ENCODE data around the gene FOXP4.

FOXP4 gene

GRCh38 chr6:41580690-41581089 is 34.5 kb downstream of the FOXP4 start:
- no peaks in the 10 kb centered on the region for H3K27me3 ChIP-seq (ENCODE audit: control insufficient read depth, insufficient read depth, low read length)
- no peaks in the 10 kb centered on the region for H3K79me2 ChIP-seq
- H3K4me1 ChIP-seq, result no peaks in the 10 kb centered on the region
- H2AFZ ChIP-seq, result no peak overlapping the region
- TF ChIP-seq CTCF (IDR thresholded peaks at IDR 0.05), result no peak
- no peaks in the 10 kb centered on the region for H3K9me3 ChIP-seq (ENCODE audit: control insufficient read depth, low read length)
- H3K36me3 ChIP-seq (ENCODE audit: control insufficient read depth, insufficient read depth, low read length), result no peaks in the 10 kb centered on the region
- H3K4me2 ChIP-seq (ENCODE audit: low read length), result no peak overlapping the region
- H3K9ac ChIP-seq, result no peak overlapping the region
- H3K27ac ChIP-seq, result no peak overlapping the region
- H3K4me3 ChIP-seq (ENCODE audit: low read depth, low read length), result no peak overlapping the region

- Histone ChIP-seq H3K9ac (no peak overlapping the region), H3K27ac (no peak overlapping the region)
Observed at GRCh38 chr6:41581381-41581991, 35.3 kb downstream of the FOXP4 start.

GRCh38 chr6:41582540-41582939 is 36.4 kb downstream of the FOXP4 start:
- no peak for TF ChIP-seq CTCF (IDR thresholded peaks at IDR 0.05)
- Histone ChIP-seq H3K27me3 (ENCODE audit: control insufficient read depth, insufficient read depth, low read length) (no peaks in the 10 kb centered on the region), H2AFZ (no peak overlapping the region), H3K36me3 (ENCODE audit: control insufficient read depth, insufficient read depth, low read length) (no peaks in the 10 kb centered on the region), H3K4me1 (no peaks in the 10 kb centered on the region), H3K4me2 (ENCODE audit: low read length) (no peak overlapping the region), H3K27ac (no peak overlapping the region), H3K9me3 (ENCODE audit: control insufficient read depth, low read length) (no peaks in the 10 kb centered on the region), H3K9ac (no peak overlapping the region), H3K4me3 (ENCODE audit: low read depth, low read length) (no peak overlapping the region), H3K79me2 (no peaks in the 10 kb centered on the region)

More at GRCh38 chr6:41581381-41581991, 35.3 kb downstream of the FOXP4 start:
- TF ChIP-seq CTCF (IDR thresholded peaks at IDR 0.05), result no peak
- Histone ChIP-seq H3K4me3 (ENCODE audit: low read depth, low read length) (no peak overlapping the region), H3K27me3 (ENCODE audit: control insufficient read depth, insufficient read depth, low read length) (no peaks in the 10 kb centered on the region), H2AFZ (no peak overlapping the region), H3K79me2 (no peaks in the 10 kb centered on the region), H3K4me2 (ENCODE audit: low read length) (no peak overlapping the region), H3K9me3 (ENCODE audit: control insufficient read depth, low read length) (no peaks in the 10 kb centered on the region), H3K36me3 (ENCODE audit: control insufficient read depth, insufficient read depth, low read length) (no peaks in the 10 kb centered on the region), H3K4me1 (no peaks in the 10 kb centered on the region)

GRCh38 chr6:41583565-41583964 is 37.4 kb downstream of the FOXP4 start:
- Histone ChIP-seq H3K27ac (no peak overlapping the region), H3K36me3 (ENCODE audit: control insufficient read depth, insufficient read depth, low read length) (no peaks in the 10 kb centered on the region)

More at GRCh38 chr6:41583565-41583964, 37.4 kb downstream of the FOXP4 start:
- Histone ChIP-seq H3K4me1 (no peaks in the 10 kb centered on the region), H3K27me3 (ENCODE audit: control insufficient read depth, insufficient read depth, low read length) (no peaks in the 10 kb centered on the region), H3K9ac (no peak overlapping the region), H3K4me2 (ENCODE audit: low read length) (no peak overlapping the region), H3K4me3 (ENCODE audit: low read depth, low read length) (no peak overlapping the region), H3K79me2 (no peaks in the 10 kb centered on the region), H2AFZ (no peak overlapping the region), H3K9me3 (ENCODE audit: control insufficient read depth, low read length) (no peaks in the 10 kb centered on the region)
- no peak for TF ChIP-seq CTCF (IDR thresholded peaks at IDR 0.05)

Data from parathyroid adenoma (tissue), 2 donors.